Measurements from ENCODE around the gene MOXD1.

The MOXD1 gene

GRCh38 chr6:132399376-132400074 lies 1.8 kb downstream of the MOXD1 start:
- DNase-seq (ENCODE audit: low spot score), result no peak

GRCh38 chr6:132395015-132395597 lies 6.2 kb downstream of the MOXD1 start:
- DNase-seq (ENCODE audit: low spot score), result no peak

GRCh38 chr6:132392792-132393191 lies 8.5 kb downstream of the MOXD1 start:
- DNase-seq (ENCODE audit: low spot score), result no peak

GRCh38 chr6:132392270-132392646 lies 9.0 kb downstream of the MOXD1 start:
- no peak for DNase-seq (ENCODE audit: low spot score)

- peak; percentile 47 for DNase-seq (ENCODE audit: low spot score)
Observed at GRCh38 chr6:132391391-132392269, 9.6 kb downstream of the MOXD1 start.

- no peak for DNase-seq (ENCODE audit: low spot score)
Observed at GRCh38 chr6:132390451-132390850, 10.8 kb downstream of the MOXD1 start.

GRCh38 chr6:132390017-132390416 lies 11.3 kb downstream of the MOXD1 start:
- no peak for DNase-seq (ENCODE audit: low spot score)

- DNase-seq (ENCODE audit: low spot score), result no peak
Observed at GRCh38 chr6:132388291-132388690, 13.0 kb downstream of the MOXD1 start.

GRCh38 chr6:132382630-132383175 lies 18.6 kb downstream of the MOXD1 start:
- no peak for DNase-seq (ENCODE audit: low spot score)

- DNase-seq (ENCODE audit: low spot score), result no peak
Observed at GRCh38 chr6:132381381-132381780, 19.9 kb downstream of the MOXD1 start.

- DNase-seq (ENCODE audit: low spot score), result no peak
Observed at GRCh38 chr6:132380358-132381029, 20.8 kb downstream of the MOXD1 start.

GRCh38 chr6:132369526-132369925 lies 31.7 kb downstream of the MOXD1 start:
- DNase-seq (ENCODE audit: low spot score), result peak; percentile 64

- DNase-seq (ENCODE audit: low spot score), result no peak
Observed at GRCh38 chr6:132368916-132369481, 32.3 kb downstream of the MOXD1 start.

- DNase-seq (ENCODE audit: low spot score), result no peak
Observed at GRCh38 chr6:132365281-132365907, 35.9 kb downstream of the MOXD1 start.

- no peak for DNase-seq (ENCODE audit: low spot score)
Observed at GRCh38 chr6:132364306-132365074, 36.8 kb downstream of the MOXD1 start.

- DNase-seq (ENCODE audit: low spot score), result no peak
Observed at GRCh38 chr6:132362442-132363185, 38.7 kb downstream of the MOXD1 start.

- no peak for DNase-seq (ENCODE audit: low spot score)
Observed at GRCh38 chr6:132361101-132361500, 40.2 kb downstream of the MOXD1 start.

GRCh38 chr6:132359886-132360285 lies 41.4 kb downstream of the MOXD1 start:
- DNase-seq (ENCODE audit: low spot score), result no peak

GRCh38 chr6:132357120-132357519 lies 44.2 kb downstream of the MOXD1 start:
- DNase-seq (ENCODE audit: low spot score), result no peak

Data from Ammon's horn (tissue), 1 donor.